ENCODE results near the gene MCRS1.

MCRS1 gene

GRCh38 chr12:49556391-49557186 is 11.4 kb downstream of the MCRS1 start:
- no peak for DNase-seq (ENCODE audit: low read depth in 2 of 2)

- no peak for DNase-seq (ENCODE audit: low read depth in 2 of 2)
Observed at GRCh38 chr12:49555631-49556390, 12.1 kb downstream of the MCRS1 start.

DNA sequence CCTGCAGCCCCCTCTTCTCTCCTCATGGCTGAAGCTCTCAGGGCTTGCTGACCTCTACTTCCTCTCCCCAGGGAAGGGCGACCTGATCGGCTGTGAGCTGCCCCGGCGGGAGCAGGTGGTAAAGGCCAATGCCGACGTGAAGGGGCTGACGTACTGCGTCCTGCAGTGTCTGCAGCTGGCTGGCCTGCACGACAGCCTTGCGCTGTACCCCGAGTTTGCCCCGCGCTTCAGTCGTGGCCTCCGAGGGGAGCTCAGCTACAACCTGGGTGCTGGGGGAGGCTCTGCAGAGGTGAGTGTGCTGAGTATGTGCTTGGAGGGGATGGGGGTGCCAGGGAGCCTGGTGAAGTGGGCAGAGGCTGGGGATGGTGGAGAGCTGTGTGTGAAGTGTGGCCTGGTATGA is 13.7 kb downstream of the MCRS1 start:
- DNase-seq (ENCODE audit: low read depth in 2 of 2): no peak

- DNase-seq (ENCODE audit: low read depth in 2 of 2): no peak
Observed at GRCh38 chr12:49553512-49554088, 14.3 kb downstream of the MCRS1 start.

- DNase-seq (ENCODE audit: low read depth in 2 of 2): no peak
Observed at GRCh38 chr12:49552899-49553298, 15.0 kb downstream of the MCRS1 start.

GRCh38 chr12:49552425-49552824 is 15.5 kb downstream of the MCRS1 start:
- no peak for DNase-seq (ENCODE audit: low read depth in 2 of 2)

DNA sequence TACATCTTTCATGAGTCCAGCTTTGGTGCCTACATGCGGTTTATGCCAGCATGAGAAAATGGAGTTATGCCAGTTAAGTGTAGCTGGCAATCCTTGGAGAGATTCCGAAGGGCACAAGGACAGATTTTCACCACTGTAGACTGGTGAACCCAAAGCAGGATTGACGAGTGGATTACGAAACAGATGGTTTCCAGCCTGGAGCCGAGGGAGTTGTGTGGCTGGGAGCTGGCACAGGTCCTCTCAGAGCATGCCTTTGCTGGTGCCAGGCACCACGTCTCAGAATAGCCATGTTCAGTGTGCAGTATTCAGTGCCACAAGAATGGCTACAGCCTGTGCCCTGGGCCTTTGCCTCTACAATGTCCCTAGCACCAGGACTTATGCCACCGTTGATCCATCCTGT is 15.9 kb downstream of the MCRS1 start:
- DNase-seq (ENCODE audit: low read depth in 2 of 2): no peak

DNA sequence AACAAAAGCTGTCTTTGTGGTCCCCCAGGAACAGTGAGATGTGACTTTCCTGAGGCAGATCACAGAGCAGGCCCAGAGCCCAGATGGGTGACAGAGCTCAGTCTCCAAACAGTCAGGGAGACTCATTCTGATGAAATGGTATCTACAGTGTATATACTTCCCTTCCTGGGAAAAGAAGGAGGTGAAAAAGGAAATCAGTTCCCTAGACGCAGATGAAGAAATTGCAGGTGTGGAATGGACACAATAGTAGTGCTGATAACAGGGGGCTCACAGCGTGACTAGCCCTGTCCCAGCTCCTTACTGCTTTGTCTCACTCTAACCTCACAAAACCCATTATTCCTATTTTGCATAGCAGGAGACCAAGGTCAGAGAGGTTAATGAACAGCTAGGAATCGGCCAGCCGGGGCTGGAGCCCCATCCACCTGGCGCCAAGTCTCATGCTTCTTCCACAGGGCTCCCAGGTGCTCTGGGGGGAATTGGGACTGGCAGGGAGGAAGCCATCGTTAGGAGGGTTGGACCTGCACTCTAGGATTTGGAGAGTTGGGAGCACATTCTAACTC is 17.2 kb downstream of the MCRS1 start:
- DNase-seq (ENCODE audit: low read depth in 2 of 2): no peak

GRCh38 chr12:49549735-49550692 is 17.9 kb downstream of the MCRS1 start:
- DNase-seq (ENCODE audit: low read depth in 2 of 2): no peak

DNA sequence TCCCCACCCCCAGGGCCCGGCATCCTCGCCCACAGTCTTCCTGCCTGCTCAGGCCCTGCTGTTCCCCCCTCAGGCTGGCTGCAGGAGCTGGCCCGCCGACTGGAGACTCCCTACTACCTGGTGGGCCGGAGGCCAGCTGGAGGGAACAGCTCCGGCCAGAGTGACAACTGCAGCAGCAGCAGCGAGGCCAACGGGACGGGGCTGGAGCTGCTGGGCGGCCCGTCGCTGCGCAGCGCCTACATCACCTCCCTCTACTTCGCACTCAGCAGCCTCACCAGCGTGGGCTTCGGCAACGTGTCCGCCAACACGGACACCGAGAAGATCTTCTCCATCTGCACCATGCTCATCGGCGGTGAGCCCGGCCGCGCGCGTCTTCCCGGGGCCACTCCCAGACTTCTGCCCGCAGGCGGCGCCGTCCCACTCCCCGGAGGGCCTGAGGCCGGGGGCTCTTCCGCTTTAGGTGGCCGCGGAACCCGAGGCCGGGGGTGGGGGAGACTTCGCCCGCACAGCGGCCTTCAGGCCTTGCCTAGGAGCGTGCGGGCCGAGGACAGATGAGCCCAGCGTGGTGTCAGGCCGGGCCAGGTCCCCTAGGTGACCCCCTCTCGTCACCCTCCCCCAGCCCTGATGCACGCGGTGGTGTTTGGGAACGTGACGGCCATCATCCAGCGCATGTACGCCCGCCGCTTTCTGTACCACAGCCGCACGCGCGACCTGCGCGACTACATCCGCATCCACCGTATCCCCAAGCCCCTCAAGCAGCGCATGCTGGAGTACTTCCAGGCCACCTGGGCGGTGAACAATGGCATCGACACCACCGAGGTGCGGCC is 18.9 kb downstream of the MCRS1 start:
- DNase-seq (ENCODE audit: low read depth in 2 of 2): no peak

GRCh38 chr12:49548481-49548821 is 19.5 kb downstream of the MCRS1 start:
- no peak for DNase-seq (ENCODE audit: low read depth in 2 of 2)

GRCh38 chr12:49547090-49547690 is 20.8 kb downstream of the MCRS1 start:
- DNase-seq (ENCODE audit: low read depth in 2 of 2): no peak

DNA sequence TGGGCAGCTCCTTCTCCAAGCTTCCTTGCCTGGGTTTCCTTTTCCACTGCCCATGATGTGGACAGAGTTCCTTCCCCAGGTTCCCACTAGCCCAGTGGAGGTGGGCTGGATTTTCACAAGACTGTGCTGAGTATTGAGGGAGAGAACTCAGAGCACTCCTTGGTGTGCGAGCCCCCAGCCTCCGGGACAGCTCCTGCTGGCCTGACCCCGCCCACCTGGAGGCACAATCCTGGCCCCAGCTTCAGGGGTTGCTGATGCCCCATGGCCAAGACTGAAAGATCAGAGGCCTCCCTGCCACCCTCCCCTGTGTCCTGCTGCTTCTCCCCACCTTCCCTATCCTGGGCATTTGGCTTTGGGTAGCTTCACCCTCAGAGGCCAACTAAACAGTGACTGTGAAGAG is 21.5 kb downstream of the MCRS1 start:
- no peak for DNase-seq (ENCODE audit: low read depth in 2 of 2)

DNA sequence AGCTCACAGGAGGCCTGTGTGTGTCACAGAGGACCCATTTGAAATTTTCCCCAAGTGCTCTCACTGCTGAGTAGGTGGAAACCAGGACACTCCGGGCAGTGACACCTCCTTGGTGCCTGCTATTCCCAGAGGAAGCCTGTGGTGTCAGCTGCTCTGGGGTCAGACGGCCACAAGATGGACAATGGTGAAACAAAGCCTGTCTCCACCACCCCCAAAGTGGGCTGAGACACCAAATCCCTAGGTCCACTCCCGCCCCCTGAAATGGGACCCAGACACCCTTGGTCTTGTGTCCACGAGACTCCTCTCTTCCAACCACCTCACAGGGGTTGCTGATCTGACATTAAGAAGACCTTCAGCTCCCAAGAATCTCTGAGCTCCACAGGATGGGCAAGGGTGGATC is 22.1 kb downstream of the MCRS1 start:
- no peak for DNase-seq (ENCODE audit: low read depth in 2 of 2)

DNA sequence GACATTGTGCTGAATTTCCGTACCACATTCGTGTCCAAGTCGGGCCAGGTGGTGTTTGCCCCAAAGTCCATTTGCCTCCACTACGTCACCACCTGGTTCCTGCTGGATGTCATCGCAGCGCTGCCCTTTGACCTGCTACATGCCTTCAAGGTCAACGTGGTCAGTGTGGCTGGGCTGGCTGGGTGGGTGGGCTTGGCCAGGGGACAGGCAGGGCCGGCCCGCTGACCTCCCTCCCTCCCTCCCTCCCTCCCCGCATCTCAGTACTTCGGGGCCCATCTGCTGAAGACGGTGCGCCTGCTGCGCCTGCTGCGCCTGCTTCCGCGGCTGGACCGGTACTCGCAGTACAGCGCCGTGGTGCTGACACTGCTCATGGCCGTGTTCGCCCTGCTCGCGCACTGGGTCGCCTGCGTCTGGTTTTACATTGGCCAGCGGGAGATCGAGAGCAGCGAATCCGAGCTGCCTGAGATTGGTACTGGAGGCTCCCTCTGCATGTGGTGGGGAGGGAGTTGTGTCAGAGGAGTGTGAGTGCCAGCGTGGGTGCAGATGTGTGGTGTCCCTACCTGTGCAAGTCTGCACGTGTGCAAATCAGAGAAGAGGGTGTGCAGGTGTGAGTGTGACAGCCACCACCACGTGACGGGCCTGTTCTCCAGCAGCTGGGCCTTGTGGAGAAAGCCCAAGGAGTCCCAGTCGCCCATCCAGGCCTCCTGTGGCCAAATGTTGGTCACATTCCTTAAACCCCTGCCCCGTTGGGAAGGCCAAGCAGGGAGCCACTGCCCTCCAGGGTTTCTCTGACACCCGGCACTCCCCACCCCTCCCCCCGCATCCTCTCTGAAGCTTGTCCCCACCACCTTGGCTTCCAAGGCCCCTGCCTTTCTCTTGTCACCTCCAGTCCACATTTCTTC is 23.8 kb downstream of the MCRS1 start:
- DNase-seq (ENCODE audit: low read depth in 2 of 2): no peak

DNA sequence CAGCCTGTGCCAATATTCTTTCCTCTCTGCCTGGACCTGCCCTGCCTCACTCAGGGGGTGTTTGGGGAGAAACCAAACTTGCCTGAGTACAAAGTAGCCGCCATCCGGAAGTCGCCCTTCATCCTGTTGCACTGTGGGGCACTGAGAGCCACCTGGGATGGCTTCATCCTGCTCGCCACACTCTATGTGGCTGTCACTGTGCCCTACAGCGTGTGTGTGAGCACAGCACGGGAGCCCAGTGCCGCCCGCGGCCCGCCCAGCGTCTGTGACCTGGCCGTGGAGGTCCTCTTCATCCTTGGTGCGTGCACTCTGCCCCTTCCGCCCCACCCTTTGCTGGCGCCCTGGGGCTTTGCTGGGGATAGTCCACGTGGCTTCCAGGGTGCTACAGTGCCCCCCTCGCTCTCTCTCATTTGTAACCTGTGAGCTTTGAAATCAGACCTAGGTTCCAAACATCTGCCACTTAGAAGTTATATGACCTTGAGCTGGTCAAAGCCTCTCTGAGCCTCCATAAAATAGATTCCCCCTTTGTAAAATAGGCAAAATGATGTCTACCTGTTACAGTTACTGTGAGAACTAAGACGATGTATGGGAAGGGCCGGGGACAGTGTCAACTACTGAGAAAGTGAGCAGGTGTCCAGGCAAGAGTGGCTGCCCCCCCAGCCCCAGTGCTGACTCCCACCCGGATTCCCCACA is 24.6 kb downstream of the MCRS1 start:
- no peak for DNase-seq (ENCODE audit: low read depth in 2 of 2)

DNA sequence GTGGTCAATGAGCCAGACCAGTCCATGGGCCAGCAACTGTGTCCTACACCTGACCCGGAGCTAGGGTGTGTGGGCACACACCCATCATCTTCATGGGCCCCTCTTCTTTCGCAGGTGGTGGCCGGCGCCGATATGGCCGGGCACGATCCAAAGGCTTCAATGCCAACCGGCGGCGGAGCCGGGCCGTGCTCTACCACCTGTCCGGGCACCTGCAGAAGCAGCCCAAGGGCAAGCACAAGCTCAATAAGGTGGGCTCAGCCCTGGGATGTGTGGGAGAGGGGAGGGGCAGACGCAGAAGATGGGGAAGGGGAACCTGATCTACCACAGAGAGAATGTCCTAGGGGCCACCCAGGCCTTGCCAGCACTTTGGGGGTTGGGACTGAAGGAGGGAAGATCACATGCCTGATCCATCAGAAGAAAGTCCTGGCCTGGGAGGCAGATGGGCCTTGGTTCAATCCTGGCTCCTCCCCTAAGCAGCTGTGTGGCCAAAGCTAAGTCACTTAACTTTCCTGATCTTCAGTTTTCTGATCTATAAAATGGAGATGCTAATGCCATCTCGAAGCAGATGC is 25.3 kb downstream of the MCRS1 start:
- DNase-seq (ENCODE audit: low read depth in 2 of 2): no peak

DNA sequence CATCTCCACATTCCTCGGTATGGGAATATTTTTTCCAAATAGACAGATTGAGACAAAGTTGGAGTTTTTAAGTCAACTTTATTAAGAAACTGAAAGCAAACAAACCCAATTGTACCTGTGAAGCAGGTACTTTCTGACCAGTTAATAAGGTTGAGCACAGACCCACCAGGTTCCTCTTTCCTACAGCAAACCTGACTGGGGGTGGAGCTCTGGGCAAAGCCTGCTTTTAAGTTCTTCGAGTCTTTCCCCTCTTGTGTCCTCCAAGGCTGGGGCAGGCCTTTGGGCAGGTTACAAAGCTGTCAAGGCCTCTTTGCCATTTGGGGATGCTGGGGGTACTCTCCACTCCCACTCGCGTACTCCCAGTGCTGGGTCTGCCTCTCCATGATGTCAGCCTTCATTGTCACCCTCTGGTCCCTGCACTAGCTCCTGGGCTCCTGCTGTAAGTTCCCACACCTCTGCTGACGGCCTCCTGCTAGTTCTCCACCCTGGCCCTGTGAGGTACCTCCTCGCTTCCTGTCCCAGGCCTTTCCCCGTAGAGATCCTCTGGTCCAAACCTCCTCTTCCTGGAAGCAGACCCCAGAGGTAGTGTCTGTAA is 25.9 kb downstream of the MCRS1 start:
- no peak for DNase-seq (ENCODE audit: low read depth in 2 of 2)

All from stimulated activated CD8-positive, alpha-beta memory T cell treated with anti-CD3 and anti-CD28 coated beads, Interleukin-7, amount 100 ng/mL, for 1 hour (primary cell).